ENCODE data around the gene STAG3. TPM values are rescaled to one million over a fixed set of nuclear protein-coding genes. Genes with fewer than 3 reads are reported as not detected.

The STAG3 gene
- total and polyA plus RNA-seq, 2 of the 4 experiments (the other 2 are of a cell fraction) = 0.36 to 0.65 TPM

DNA sequence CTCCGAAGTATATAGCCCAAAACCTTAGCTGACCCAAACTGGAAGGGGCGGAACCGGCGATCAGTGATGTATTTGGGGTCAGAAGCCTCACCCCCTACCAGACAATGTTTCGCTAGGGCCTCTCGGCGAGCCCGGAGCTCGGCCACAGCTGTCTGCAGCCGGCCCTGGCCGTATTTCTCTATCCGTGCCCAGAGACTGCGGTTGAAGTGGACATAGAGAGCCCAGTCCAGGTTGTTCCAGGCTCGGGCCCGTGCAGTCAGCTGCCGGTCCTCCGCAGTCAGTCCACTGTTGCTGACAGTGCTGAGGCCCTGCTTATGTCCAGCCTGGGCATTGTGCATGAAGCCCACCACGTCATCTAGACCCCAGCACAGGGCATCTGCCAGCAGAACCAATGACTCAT lies 17.7 kb upstream of the STAG3 start:
- Histone ChIP-seq H2AK9ac (replicated peaks; ENCODE audit: low read depth, low read length, poor library complexity) (peak overlapping the region; percentile 68), H2AK5ac (ENCODE audit: low read depth, low read length) (no peak overlapping the region), H2BK120ac (ENCODE audit: low read depth, low read length) (no peak overlapping the region), H4K20me1 (ENCODE audit: insufficient read depth, low read length) (peaks cover 16% of the 10 kb centered on the region), H3K14ac (replicated peaks; ENCODE audit: low read depth, low read length) (no peak overlapping the region), H4K8ac (ENCODE audit: low read depth in 2 of 2, low read length in 2 of 2) (no peak overlapping the region; a peak in 1 of 4 replicates), H2BK20ac (ENCODE audit: low read depth, low read length) (no peak overlapping the region), H3K56ac (ENCODE audit: extremely low read depth, insufficient read depth, low read length) (no peak overlapping the region), H4K5ac (ENCODE audit: low read depth, low read length) (no peak overlapping the region), H3K36me3 (ENCODE audit: control insufficient read depth, insufficient read depth, low read length) (peaks cover 20% of the 10 kb centered on the region), H3K4me2 (ENCODE audit: low read depth, low read length) (no peak overlapping the region), H3K4me3 (ENCODE audit: insufficient read depth, low read depth, low read length) (no peak overlapping the region), H2BK5ac (ENCODE audit: low read depth, low read length, poor library complexity, severe bottlenecking) (no peak overlapping the region), H3K27me3 (ENCODE audit: control insufficient read depth, insufficient read depth, low read length) (no peaks in the 10 kb centered on the region), H4K91ac (ENCODE audit: insufficient read depth, low read depth, low read length) (no peak overlapping the region), H3K9me3 (ENCODE audit: control insufficient read depth, insufficient read depth, low read length) (no peaks in the 10 kb centered on the region), H3K4me1 (ENCODE audit: control insufficient read depth, insufficient read depth, low read length) (peaks cover 6% of the 10 kb centered on the region), H3K9ac (ENCODE audit: low read depth, low read length) (no peak overlapping the region), H3K23ac (ENCODE audit: low read depth, low read length) (no peak overlapping the region), H3K27ac (ENCODE audit: insufficient read depth, low read length) (no peak overlapping the region), H2AFZ (replicated peaks; ENCODE audit: low read length, poor library complexity) (no peak overlapping the region), H3K18ac (ENCODE audit: low read depth, low read length) (no peak overlapping the region), H3K4ac (ENCODE audit: low read depth, low read length) (no peak overlapping the region), H3K9me1 (ENCODE audit: insufficient read depth, low read length) (peaks cover 2% of the 10 kb centered on the region; the same call in 1 of the 2 replicates), H3K79me1 (ENCODE audit: low read depth in 1 of 2, low read length in 2 of 2) (peaks cover 10 to 36% of the 10 kb centered on the region in 2 experiments; a peak in 3 of 4 replicates), H2BK15ac (ENCODE audit: low read depth, low read length) (no peak overlapping the region)
- no TSS peak for BruUV-seq (replicated peaks)
- DNase-seq (no peak), ATAC-seq (ENCODE audit: low read depth) (no peak)
- in situ Hi-C loops (cut with MboI; ENCODE audit: low sequenced_read_pairs) = no loop called here
- dilution Hi-C loops (cut with HindIII; ENCODE audit: low sequenced_read_pairs, unreplicated experiment) = no loop called here
- TF ChIP-seq MAZ (IDR thresholded peaks at IDR 0.05; ENCODE audit: borderline replicate concordance, low read depth, low read length) (no peak), NFE2L2 (IDR thresholded peaks at IDR 0.05; ENCODE audit: low read depth, low read length) (no peak), ELK1 (IDR thresholded peaks at IDR 0.05; ENCODE audit: borderline replicate concordance, low read depth, low read length) (no peak), RCOR1 (IDR thresholded peaks at IDR 0.05; ENCODE audit: insufficient replicate concordance, low read length) (no peak), RFX5 (IDR thresholded peaks at IDR 0.05; ENCODE audit: low read depth, low read length) (no peak), CEBPB (IDR thresholded peaks at IDR 0.05; ENCODE audit: low read depth, low read length) (no peak), POLR2A (IDR thresholded peaks at IDR 0.05; ENCODE audit: low read depth, low read length) (no peak), RAD21 (IDR thresholded peaks at IDR 0.05; ENCODE audit: low read length) (no peak), SMC3 (IDR thresholded peaks at IDR 0.05; ENCODE audit: low read depth, low read length) (no peak), MAFK (IDR thresholded peaks at IDR 0.05; ENCODE audit: low read depth, low read length) (no peak), MXI1 (IDR thresholded peaks at IDR 0.05; ENCODE audit: borderline replicate concordance, low read depth, low read length) (no peak), FOS (IDR thresholded peaks at IDR 0.05; ENCODE audit: low read depth, low read length) (no peak), CHD1 (IDR thresholded peaks at IDR 0.05; ENCODE audit: low read depth, low read length) (no peak)
- TF ChIP-seq, protein P1, sequence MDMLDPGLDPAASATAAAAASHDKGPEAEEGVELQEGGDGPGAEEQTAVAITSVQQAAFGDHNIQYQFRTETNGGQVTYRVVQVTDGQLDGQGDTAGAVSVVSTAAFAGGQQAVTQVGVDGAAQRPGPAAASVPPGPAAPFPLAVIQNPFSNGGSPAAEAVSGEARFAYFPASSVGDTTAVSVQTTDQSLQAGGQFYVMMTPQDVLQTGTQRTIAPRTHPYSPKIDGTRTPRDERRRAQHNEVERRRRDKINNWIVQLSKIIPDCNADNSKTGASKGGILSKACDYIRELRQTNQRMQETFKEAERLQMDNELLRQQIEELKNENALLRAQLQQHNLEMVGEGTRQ (IDR thresholded peaks at IDR 0.05; ENCODE audit: low read depth, low read length) = no peak
- TF ChIP-seq, protein P2, sequence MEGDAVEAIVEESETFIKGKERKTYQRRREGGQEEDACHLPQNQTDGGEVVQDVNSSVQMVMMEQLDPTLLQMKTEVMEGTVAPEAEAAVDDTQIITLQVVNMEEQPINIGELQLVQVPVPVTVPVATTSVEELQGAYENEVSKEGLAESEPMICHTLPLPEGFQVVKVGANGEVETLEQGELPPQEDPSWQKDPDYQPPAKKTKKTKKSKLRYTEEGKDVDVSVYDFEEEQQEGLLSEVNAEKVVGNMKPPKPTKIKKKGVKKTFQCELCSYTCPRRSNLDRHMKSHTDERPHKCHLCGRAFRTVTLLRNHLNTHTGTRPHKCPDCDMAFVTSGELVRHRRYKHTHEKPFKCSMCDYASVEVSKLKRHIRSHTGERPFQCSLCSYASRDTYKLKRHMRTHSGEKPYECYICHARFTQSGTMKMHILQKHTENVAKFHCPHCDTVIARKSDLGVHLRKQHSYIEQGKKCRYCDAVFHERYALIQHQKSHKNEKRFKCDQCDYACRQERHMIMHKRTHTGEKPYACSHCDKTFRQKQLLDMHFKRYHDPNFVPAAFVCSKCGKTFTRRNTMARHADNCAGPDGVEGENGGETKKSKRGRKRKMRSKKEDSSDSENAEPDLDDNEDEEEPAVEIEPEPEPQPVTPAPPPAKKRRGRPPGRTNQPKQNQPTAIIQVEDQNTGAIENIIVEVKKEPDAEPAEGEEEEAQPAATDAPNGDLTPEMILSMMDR (conservative IDR thresholded peaks at IDR 0.05; ENCODE audit: low read depth, low read length) = no peak
- intact Hi-C loops (cut with micrococcal nuclease) = no loop called here
- ChIA-PET CTCF (no interaction called here), POLR2A (ENCODE audit: unreplicated experiment) (no interaction called here)
- WGBS, 2 experiments (ENCODE audit: extremely low coverage in 2 of 2, insufficient read length in 1 of 2) = 91% methylated on average over 13 of the region's 18 CpGs; no CpG with 5 or more reads in 1 of the 2 experiments

All from IMR-90 (cell line).